Activated CD4-positive, alpha-beta T cell treated with anti-CD3 and anti-CD28 coated beads, Interleukin-2, amount 10 ng/mL, durations not matched to agents 7 days and 5 days (primary cell): ENCODE data around the gene C5. TPM values are rescaled to one million over a fixed set of nuclear protein-coding genes. Genes with fewer than 3 reads are reported as not detected.
A peak's percentile ranks its signal among the peaks of the same experiment; 100 is the strongest.

Source experiments
- CTCF ChIA-PET: fragments of 350-600 bp; sonication (Branson Sonifier 250); formaldehyde crosslinking; loops from one replicate; lab custom pipeline; 2021; ENCODE audit warnings: antibody characterized with exemption; lab: Charles Lee
- POLR2A ChIA-PET: fragments of 350-600 bp; sonication (Branson Sonifier 250); formaldehyde crosslinking; loops from one replicate; lab custom pipeline; 2021; ENCODE audit warnings: antibody characterized with exemption; lab: Charles Lee
- DNase-seq: peaks from one replicate; pipeline ENCODE4 v3.0.0-alpha.2; 2020
- H3K27ac Mint-ChIP-seq: one replicate; pipeline ENCODE4 v1.8.0; 2021; ENCODE audit warnings: mild to moderate bottlenecking, moderate library complexity, mixed read lengths
- H3K27me3 Mint-ChIP-seq: one replicate; pipeline ENCODE4 v1.8.0; 2021; ENCODE audit warnings: mixed read lengths
- H3K36me3 Mint-ChIP-seq: one replicate; pipeline ENCODE4 v1.8.0; 2021; ENCODE audit warnings: low read depth, mixed read lengths
- H3K4me1 Mint-ChIP-seq: one replicate; pipeline ENCODE4 v1.8.0; 2021; ENCODE audit warnings: mixed read lengths
- H3K4me3 Mint-ChIP-seq: one replicate; pipeline ENCODE4 v1.8.0; 2021; ENCODE audit warnings: mild to moderate bottlenecking, moderate library complexity, mixed read lengths
- H3K9me3 Mint-ChIP-seq: one replicate; pipeline ENCODE4 v1.8.0; 2021; ENCODE audit warnings: mixed read lengths
- total RNA-seq, 2 experiments: library from RNA; stranded (reverse); gene quantifications; one replicate each; pipeline ENCODE4 v1.2.3, GENCODE V29; 2021

C5 gene
- total RNA-seq, 2 experiments from 2014 or later = 2.4 to 2.8 TPM

GRCh38 chr9:120946259-120946658, 103.8 kb downstream of the C5 start:
- Mint-ChIP-seq H3K27ac (no peak overlapping the region), H3K4me1 (peaks cover 2% of the 10 kb centered on the region), H3K27me3 (peaks cover 3% of the 10 kb centered on the region), H3K36me3 (no peaks in the 10 kb centered on the region), H3K4me3 (no peak overlapping the region), H3K9me3 (no peaks in the 10 kb centered on the region)
- CTCF ChIA-PET = interaction anchor here (0.8 to 1.0 kb wide), 3 partner anchors 9 to 102 kb away, joined by 3 read pairs; no protein-coding TSS in a partner anchor
- POLR2A ChIA-PET = no interaction called here
- no peak for DNase-seq

DNA sequence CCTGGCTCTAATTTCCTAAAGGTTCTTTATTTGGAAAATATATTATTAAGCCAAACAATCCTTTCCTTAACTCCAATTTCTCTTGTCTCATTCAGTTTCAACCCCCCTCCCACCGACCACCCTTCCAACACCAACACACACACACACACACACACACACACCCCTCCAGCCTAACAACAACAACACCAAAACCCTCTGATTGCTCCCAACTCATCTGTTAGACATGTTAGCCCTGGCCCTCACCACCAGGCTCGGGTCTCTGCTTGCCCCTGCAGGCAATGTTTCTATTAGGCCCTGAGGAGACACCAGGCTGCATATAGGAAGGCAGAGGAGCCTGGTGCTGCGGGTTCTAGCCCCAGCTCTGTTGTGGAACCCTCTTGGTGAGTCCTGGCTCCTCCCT, 105.1 kb downstream of the C5 start:
- Mint-ChIP-seq H3K36me3 (no peaks in the 10 kb centered on the region), H3K27ac (no peak overlapping the region), H3K4me3 (no peak overlapping the region), H3K4me1 (peaks cover 2% of the 10 kb centered on the region), H3K27me3 (peaks cover 6% of the 10 kb centered on the region), H3K9me3 (no peaks in the 10 kb centered on the region)
- ChIA-PET CTCF (no interaction called here), POLR2A (no interaction called here)
- DNase-seq = no peak

GRCh38 chr9:120944434-120944843, 105.6 kb downstream of the C5 start:
- no peak overlapping the region for H3K4me3 Mint-ChIP-seq
- no peak for DNase-seq
- POLR2A ChIA-PET = no interaction called here
- H3K27ac Mint-ChIP-seq = no peak overlapping the region
- peaks cover 6% of the 10 kb centered on the region for H3K27me3 Mint-ChIP-seq
- peaks cover 2% of the 10 kb centered on the region for H3K4me1 Mint-ChIP-seq
- H3K9me3 Mint-ChIP-seq = no peaks in the 10 kb centered on the region
- no peaks in the 10 kb centered on the region for H3K36me3 Mint-ChIP-seq
- CTCF ChIA-PET = no interaction called here

- peaks cover 6% of the 10 kb centered on the region for H3K27me3 Mint-ChIP-seq
- CTCF ChIA-PET = interaction anchor here (1.3 kb wide), 1 partner anchor 63 kb away, joined by 3 read pairs; no protein-coding TSS in a partner anchor
- POLR2A ChIA-PET = no interaction called here
- H3K36me3 Mint-ChIP-seq = no peaks in the 10 kb centered on the region
- no peaks in the 10 kb centered on the region for H3K9me3 Mint-ChIP-seq
- no peak overlapping the region for H3K27ac Mint-ChIP-seq
- H3K4me3 Mint-ChIP-seq = no peak overlapping the region
- no peak for DNase-seq
- H3K4me1 Mint-ChIP-seq = peaks cover 7% of the 10 kb centered on the region
These were observed 107.7 kb downstream of the C5 start for GRCh38 chr9:120942186-120943001.

DNA sequence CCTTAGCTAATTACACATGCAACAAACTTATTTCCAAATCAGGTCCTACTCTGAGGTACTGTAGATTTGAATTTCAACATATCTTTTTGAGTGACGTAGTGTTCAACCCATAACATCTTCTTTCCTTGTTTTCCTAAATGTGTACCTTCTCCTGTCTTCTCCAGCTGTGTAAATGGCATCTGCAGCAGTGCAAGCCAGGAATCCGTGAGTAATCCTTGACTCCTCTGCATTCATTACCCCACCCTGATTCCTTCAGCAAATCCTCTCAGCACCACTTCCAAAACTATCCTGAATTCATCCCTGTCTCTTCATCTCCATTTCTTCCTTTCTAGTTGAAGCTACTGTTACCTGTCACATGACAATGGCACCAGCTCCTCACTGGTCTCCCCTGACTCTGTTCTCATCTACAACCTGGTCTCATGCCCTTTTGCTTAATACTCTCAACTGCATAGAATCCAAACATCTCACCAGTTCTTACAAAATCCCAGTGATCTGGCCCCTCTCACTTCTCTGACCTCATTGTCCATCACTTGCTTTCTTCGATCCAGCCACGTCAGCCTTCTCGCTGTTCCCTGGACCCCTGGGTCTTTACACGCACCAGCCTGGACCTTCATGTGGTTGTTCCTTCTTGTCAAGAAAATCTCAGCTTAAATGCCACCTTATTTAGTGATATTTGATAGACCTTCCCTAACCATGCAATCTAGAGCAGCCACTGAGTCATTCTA, 108.9 kb downstream of the C5 start:
- H3K36me3 Mint-ChIP-seq = no peaks in the 10 kb centered on the region
- CTCF ChIA-PET = interaction anchor here (1.3 kb wide), 1 partner anchor 62 kb away, joined by 3 read pairs; no protein-coding TSS in a partner anchor
- no peak for DNase-seq
- H3K27me3 Mint-ChIP-seq = peaks cover 6% of the 10 kb centered on the region
- H3K4me3 Mint-ChIP-seq = no peak overlapping the region
- POLR2A ChIA-PET = no interaction called here
- no peak overlapping the region for H3K27ac Mint-ChIP-seq
- peaks cover 18% of the 10 kb centered on the region for H3K4me1 Mint-ChIP-seq
- no peaks in the 10 kb centered on the region for H3K9me3 Mint-ChIP-seq

DNA sequence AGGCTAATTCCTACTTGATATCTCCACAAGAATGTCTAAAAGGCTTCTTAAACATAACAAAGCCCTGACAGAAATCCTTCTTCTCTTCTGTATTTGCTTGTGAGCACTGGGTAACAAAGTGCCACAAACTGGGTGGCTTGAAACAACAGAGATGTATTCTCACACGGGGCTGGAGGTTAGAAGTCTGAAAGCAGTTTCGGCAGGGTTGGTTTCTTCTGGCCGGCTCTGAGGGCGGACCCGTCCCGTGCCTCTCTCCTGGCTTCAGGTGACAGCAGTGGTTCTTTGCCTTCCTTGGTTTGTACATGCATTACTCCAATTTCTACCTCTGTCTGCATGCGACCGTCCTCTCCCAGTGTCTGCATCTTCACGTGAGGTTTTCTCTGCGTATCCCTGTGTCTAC, 109.5 kb downstream of the C5 start:
- Mint-ChIP-seq H3K27me3 (peaks cover 6% of the 10 kb centered on the region), H3K27ac (no peak overlapping the region), H3K36me3 (no peaks in the 10 kb centered on the region), H3K4me3 (no peak overlapping the region), H3K4me1 (peaks cover 22% of the 10 kb centered on the region), H3K9me3 (no peaks in the 10 kb centered on the region)
- no peak for DNase-seq
- ChIA-PET CTCF (interaction anchor here (1.3 to 2.4 kb wide), 2 partner anchors 10 to 61 kb away, joined by 3 to 11 read pairs; no protein-coding TSS in a partner anchor), POLR2A (no interaction called here)

DNA sequence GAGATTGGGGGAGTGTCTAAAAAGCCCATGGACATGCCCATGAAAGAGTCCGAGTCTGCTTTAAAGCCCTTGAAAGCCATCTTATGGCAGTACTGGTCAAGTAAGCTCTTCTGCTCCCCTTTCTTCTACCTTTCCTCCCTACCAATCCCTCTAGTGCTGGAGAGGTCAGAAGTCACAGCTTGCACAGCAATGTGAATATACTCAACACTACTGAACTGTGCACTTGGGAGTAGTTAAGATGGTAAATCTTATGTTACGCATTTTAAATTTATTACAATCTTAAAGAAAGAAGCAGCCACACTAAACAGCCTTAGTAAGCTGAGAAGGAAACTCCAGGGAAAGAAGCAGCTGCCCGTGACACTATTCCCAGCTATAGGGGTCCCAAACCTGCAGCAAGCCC, 111.2 kb downstream of the C5 start:
- Mint-ChIP-seq H3K27ac (no peak overlapping the region), H3K4me3 (no peak overlapping the region)
- CTCF ChIA-PET = interaction anchor here (1.0 to 2.4 kb wide), 3 partner anchors 9 to 71 kb away, joined by 3 to 11 read pairs (median 7); no protein-coding TSS in a partner anchor

DNA sequence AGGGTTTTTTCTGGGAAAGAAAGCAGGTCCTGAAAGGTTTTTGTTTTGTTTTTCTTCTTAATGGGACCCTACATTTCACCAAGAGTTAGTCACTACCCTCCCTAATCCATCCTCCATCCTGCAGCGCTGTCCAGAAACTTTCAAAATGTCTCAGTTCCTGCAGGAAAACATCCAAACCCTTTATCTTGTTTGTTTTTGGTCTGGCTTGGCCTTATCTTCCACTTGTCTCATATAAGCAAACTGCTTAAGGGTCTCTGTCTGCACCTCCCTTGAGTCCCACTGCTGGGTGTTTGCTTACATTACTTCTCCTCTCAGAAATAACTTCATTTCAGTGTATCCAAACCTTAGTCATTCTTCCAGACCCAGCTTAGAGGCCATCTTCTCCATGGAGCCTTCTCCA, 112.5 kb downstream of the C5 start:
- H3K9me3 Mint-ChIP-seq = no peaks in the 10 kb centered on the region
- no peaks in the 10 kb centered on the region for H3K36me3 Mint-ChIP-seq
- no peak overlapping the region for H3K27ac Mint-ChIP-seq
- no peak overlapping the region for H3K4me3 Mint-ChIP-seq
- DNase-seq = no peak
- ChIA-PET CTCF (interaction anchor here (0.9 to 1.9 kb wide), 9 partner anchors 8 to 122 kb away, joined by 3 to 6 read pairs (median 4); no protein-coding TSS in a partner anchor), POLR2A (no interaction called here)
- peaks cover 6% of the 10 kb centered on the region for H3K27me3 Mint-ChIP-seq
- H3K4me1 Mint-ChIP-seq = peaks cover 49% of the 10 kb centered on the region

More for the DNA sequence above, 111.2 kb downstream of the C5 start:
- POLR2A ChIA-PET = no interaction called here
- H3K4me1 Mint-ChIP-seq = peaks cover 38% of the 10 kb centered on the region
- H3K27me3 Mint-ChIP-seq = peaks cover 6% of the 10 kb centered on the region
- no peak for DNase-seq
- H3K36me3 Mint-ChIP-seq = no peaks in the 10 kb centered on the region
- no peaks in the 10 kb centered on the region for H3K9me3 Mint-ChIP-seq

DNA sequence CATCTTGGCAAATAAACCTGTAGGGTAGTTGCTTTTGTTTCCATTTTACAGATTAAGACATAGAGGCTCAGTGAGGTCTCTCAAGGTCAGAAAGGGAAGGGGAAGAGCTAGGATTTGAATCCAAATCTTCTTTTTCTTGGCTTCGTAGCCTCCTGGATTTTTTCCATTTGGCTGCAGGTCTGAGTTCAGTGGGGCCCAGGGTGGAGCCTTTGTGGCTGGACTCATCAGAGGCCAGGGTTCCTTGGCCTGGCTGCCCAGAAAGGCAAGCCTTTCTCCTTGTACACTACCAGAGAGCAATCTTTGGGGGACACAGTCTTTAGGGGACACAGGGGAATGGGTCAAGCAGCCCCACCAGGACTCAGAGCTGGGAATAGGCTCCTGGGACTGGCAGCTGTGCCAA, 112.9 kb downstream of the C5 start:
- POLR2A ChIA-PET = no interaction called here
- CTCF ChIA-PET = interaction anchor here (0.6 to 2.4 kb wide), 12 partner anchors 9 to 151 kb away, joined by 3 to 9 read pairs (median 4); partner anchors contain the start of gene TRAF1
- Mint-ChIP-seq H3K4me3 (no peak overlapping the region), H3K9me3 (no peaks in the 10 kb centered on the region), H3K4me1 (peaks cover 54% of the 10 kb centered on the region), H3K27me3 (peaks cover 6% of the 10 kb centered on the region), H3K27ac (peak overlapping the region; percentile 80), H3K36me3 (no peaks in the 10 kb centered on the region)
- DNase-seq = no peak

- Mint-ChIP-seq H3K27ac (peak overlapping the region; percentile 89), H3K27me3 (peaks cover 6% of the 10 kb centered on the region), H3K9me3 (no peaks in the 10 kb centered on the region), H3K4me1 (peaks cover 57% of the 10 kb centered on the region), H3K36me3 (no peaks in the 10 kb centered on the region), H3K4me3 (peak overlapping the region; percentile 26)
- ChIA-PET CTCF (interaction anchor here (0.6 to 2.4 kb wide), 12 partner anchors 9 to 151 kb away, joined by 3 to 9 read pairs (median 4); partner anchors contain the start of gene TRAF1), POLR2A (no interaction called here)
- DNase-seq = no peak
These were observed 113.3 kb downstream of the C5 start for GRCh38 chr9:120936764-120937122.

DNA sequence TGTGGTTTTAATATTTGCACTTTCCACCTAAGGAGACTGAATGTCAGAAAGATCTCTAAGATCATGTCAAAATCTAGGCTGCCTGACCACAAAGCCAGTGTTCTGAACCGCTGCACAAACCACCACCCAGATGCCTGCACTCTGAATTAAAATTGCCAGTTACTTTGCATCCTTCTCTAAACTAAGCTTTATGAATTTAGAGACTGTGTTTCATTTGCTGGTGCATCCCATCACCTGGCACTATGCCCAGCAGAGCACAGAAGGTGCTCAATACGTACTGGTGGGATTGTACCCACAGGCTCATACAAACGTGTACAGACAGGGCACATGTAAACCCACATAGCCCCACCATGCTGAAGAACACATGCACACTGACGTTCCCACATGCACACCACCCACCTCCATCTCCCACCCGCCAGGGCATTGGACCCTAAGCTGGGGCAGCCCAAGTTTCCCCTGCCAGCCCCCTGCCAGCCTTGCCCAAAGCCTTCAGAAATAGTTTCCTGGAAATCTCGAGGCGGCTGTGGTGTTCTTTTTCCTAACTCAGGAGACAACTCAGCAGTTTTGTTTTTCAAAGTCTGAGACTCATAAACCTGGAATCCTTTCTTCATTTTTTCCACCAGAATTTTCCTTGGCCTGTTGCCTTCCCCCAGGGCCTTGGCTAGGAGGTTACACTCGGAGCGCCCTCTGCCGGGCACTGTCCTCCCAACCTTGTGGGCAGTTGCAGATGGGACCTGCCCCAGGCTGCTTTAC, 113.9 kb downstream of the C5 start:
- Mint-ChIP-seq H3K4me3 (peak overlapping the region; percentile 26), H3K27me3 (peaks cover 2% of the 10 kb centered on the region), H3K27ac (peak overlapping the region; percentile 89), H3K36me3 (no peaks in the 10 kb centered on the region), H3K4me1 (peaks cover 62% of the 10 kb centered on the region), H3K9me3 (no peaks in the 10 kb centered on the region)
- DNase-seq = peak; percentile 88
- ChIA-PET POLR2A (interaction anchor here (0.7 kb wide), 1 partner anchor 85 kb away, joined by 3 read pairs; no protein-coding TSS in a partner anchor), CTCF (interaction anchor here (1.0 to 2.4 kb wide), 7 partner anchors 9 to 181 kb away, joined by 3 to 9 read pairs (median 4); partner anchors contain the start of gene TRAF1)

DNA sequence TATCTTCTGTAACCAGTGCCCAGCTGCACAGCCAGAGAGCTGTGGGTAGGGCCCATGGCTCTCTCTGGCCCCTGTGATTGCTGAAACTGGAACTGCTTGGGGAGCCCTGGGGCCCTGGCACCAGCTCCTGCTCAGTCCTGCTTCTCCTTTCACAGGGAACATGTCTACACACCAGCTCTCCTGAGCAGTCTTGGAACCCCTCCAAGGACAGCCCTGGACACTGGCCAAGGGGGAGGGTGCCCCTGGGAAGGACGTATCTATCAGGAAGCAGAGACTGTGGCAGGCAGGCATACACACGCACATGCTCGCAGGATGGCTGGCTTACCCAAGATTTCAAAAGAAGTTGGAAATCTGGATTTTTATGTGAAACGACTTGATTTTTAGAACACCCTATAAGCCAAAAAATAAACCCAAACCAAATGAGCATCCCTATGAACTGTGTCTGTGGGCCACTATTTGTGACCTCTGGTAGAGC, 114.7 kb downstream of the C5 start:
- H3K27ac Mint-ChIP-seq = peak overlapping the region; percentile 89
- CTCF ChIA-PET = interaction anchor here (1.1 to 2.4 kb wide), 3 partner anchors 10 to 180 kb away, joined by 3 to 9 read pairs (median 4); partner anchors contain the start of gene TRAF1
- H3K27me3 Mint-ChIP-seq = no peaks in the 10 kb centered on the region
- peak overlapping the region; percentile 26 for H3K4me3 Mint-ChIP-seq
- no peak for DNase-seq
- no peaks in the 10 kb centered on the region for H3K36me3 Mint-ChIP-seq
- no peaks in the 10 kb centered on the region for H3K9me3 Mint-ChIP-seq
- POLR2A ChIA-PET = interaction anchor here (0.6 kb wide), 1 partner anchor 40 kb away, joined by 6 read pairs; no protein-coding TSS in a partner anchor
- H3K4me1 Mint-ChIP-seq = peaks cover 68% of the 10 kb centered on the region
